GM10248 (cell line): ENCODE results near the gene TSNAX.

Experiments used
- CTCF ChIA-PET: fragments of 300-600 bp; sonication (Branson Sonifier 250); formaldehyde crosslinking; extraction: SDS; loops from one replicate; lab custom pipeline; 2021; ENCODE audit warnings: antibody characterized with exemption; lab: Yijun Ruan, JAX
- POLR2A ChIA-PET: fragments of 350-650 bp; sonication (Branson Sonifier 250); formaldehyde crosslinking; extraction: SDS; loops from one replicate; lab custom pipeline; 2020; ENCODE audit warnings: antibody characterized with exemption; lab: Yijun Ruan, JAX
- DNase-seq: peaks from one replicate; pipeline ENCODE4 v3.0.0; 2012; ENCODE audit errors: extremely low spot score
- CTCF ChIP-seq: IDR thresholded peaks from 2 replicates; pipeline ENCODE4 v1.5.1; 2012; ENCODE audit warnings: mild to moderate bottlenecking, low read depth; ENCODE audit errors: extremely low read depth, missing control alignments, control extremely low read depth

The TSNAX gene

GRCh38 chr1:231507476-231508355, 20.8 kb upstream of the TSNAX start:
- no peak for TF ChIP-seq CTCF
- ChIA-PET CTCF (interaction anchor here (1.8 to 2.2 kb wide), 2 partner anchors 20 to 84 kb away, joined by 4 to 7 read pairs; no protein-coding TSS in a partner anchor), POLR2A (no interaction called here)
- DNase-seq, result no peak

- no peak for TF ChIP-seq CTCF
- DNase-seq, result no peak
- CTCF ChIA-PET, result interaction anchor here (1.8 to 2.2 kb wide), 2 partner anchors 19 to 85 kb away, joined by 4 to 7 read pairs; no protein-coding TSS in a partner anchor
- POLR2A ChIA-PET, result no interaction called here
Measured at GRCh38 chr1:231508497-231508896, 20.0 kb upstream of the TSNAX start.

- no peak for DNase-seq
- ChIA-PET CTCF (interaction anchor here (1.2 to 2.2 kb wide), 3 partner anchors 19 to 85 kb away, joined by 4 to 7 read pairs (median 4); no protein-coding TSS in a partner anchor), POLR2A (no interaction called here)
- no peak for TF ChIP-seq CTCF
Measured at GRCh38 chr1:231508941-231509340, 19.5 kb upstream of the TSNAX start.

GRCh38 chr1:231512147-231512698, 16.2 kb upstream of the TSNAX start:
- CTCF ChIA-PET, result interaction anchor here (1.7 kb wide), 1 partner anchor 13 kb away, joined by 4 read pairs; no protein-coding TSS in a partner anchor
- TF ChIP-seq CTCF, result no peak
- peak; percentile 29 for DNase-seq
- POLR2A ChIA-PET, result no interaction called here

GRCh38 chr1:231515748-231516147, 12.7 kb upstream of the TSNAX start:
- CTCF ChIA-PET, result no interaction called here
- POLR2A ChIA-PET, result no interaction called here
- no peak for DNase-seq
- no peak for TF ChIP-seq CTCF

- no peak for DNase-seq
- CTCF ChIA-PET, result interaction anchor here (1.6 kb wide), 1 partner anchor 10 kb away, joined by 4 read pairs; no protein-coding TSS in a partner anchor
- POLR2A ChIA-PET, result no interaction called here
- TF ChIP-seq CTCF, result no peak
Measured at GRCh38 chr1:231517076-231517475, 11.4 kb upstream of the TSNAX start.
